ENCODE results near the gene BANK1. TPM values are rescaled to one million over a fixed set of nuclear protein-coding genes. Genes with fewer than 3 reads are reported as not detected.
"Not testable (repeated sequence)": the region's sequence is repeated elsewhere in the genome, so short reads cannot be mapped to it uniquely, and the experiment has no call there.

The BANK1 gene
- total and polyA plus RNA-seq, 8 donors: 0.31 to 24.3 (median 2.1) TPM; not detected in 1

GRCh38 chr4:101871962-101872676 is 81.6 kb downstream of the BANK1 start:
- 60 to 71% (median 63%) methylated on average over 2 of the region's 2 CpGs for WGBS, 5 donors

GRCh38 chr4:101885574-101885973 is 95.0 kb downstream of the BANK1 start:
- Histone ChIP-seq H3K27me3 (no peaks in the 10 kb centered on the region), H3K36me3 (no peaks in the 10 kb centered on the region), H3K27ac (no peak overlapping the region), H3K9me3 (no peaks in the 10 kb centered on the region), H3K4me3 (no peak overlapping the region), H3K4me1 (no peaks in the 10 kb centered on the region)
- DNase-seq: peak in 1 of 2 donors; percentile 63
- intact Hi-C loops (cut with DNase I; ENCODE audit: low total_unique reads): no loop called here
- WGBS, 5 donors: 11 to 60% (median 38%) methylated on average over 2 of the region's 2 CpGs
- TF ChIP-seq POLR2AphosphoS5 (IDR thresholded peaks at IDR 0.05): peak in 2 of 3 donors; percentile 64 to 78
- TF ChIP-seq CTCF (IDR thresholded peaks at IDR 0.05): no peak

More at GRCh38 chr4:101871962-101872676, 81.6 kb downstream of the BANK1 start:
- H3K36me3 ChIP-seq: no peaks in the 10 kb centered on the region
- no peaks in the 10 kb centered on the region for H3K9me3 ChIP-seq
- no peak overlapping the region for H3K4me3 ChIP-seq
- no peaks in the 10 kb centered on the region for H3K4me1 ChIP-seq
- DNase-seq: no peak
- intact Hi-C loops (cut with DNase I; ENCODE audit: low total_unique reads): no loop called here
- TF ChIP-seq POLR2AphosphoS5 (IDR thresholded peaks at IDR 0.05): no peak
- no peak for TF ChIP-seq CTCF (IDR thresholded peaks at IDR 0.05)
- no peak for TF ChIP-seq EP300 (IDR thresholded peaks at IDR 0.05)
- TF ChIP-seq POLR2A (IDR thresholded peaks at IDR 0.05): no peak
- H3K27ac ChIP-seq: no peak overlapping the region
- no peaks in the 10 kb centered on the region for H3K27me3 ChIP-seq

- no peak for TF ChIP-seq POLR2A (IDR thresholded peaks at IDR 0.05)
- TF ChIP-seq EP300 (IDR thresholded peaks at IDR 0.05): no peak
- TF ChIP-seq POLR2AphosphoS5 (IDR thresholded peaks at IDR 0.05): no peak
- no peak for TF ChIP-seq CTCF (IDR thresholded peaks at IDR 0.05)
- no peak for DNase-seq
- no peaks in the 10 kb centered on the region for H3K36me3 ChIP-seq
- H3K4me3 ChIP-seq: no peak overlapping the region
- no peak overlapping the region for H3K27ac ChIP-seq
- H3K27me3 ChIP-seq: no peaks in the 10 kb centered on the region
- intact Hi-C loops (cut with DNase I; ENCODE audit: low total_unique reads): no loop called here
- H3K9me3 ChIP-seq: peaks cover 0 to 8% (median 0%) of the 10 kb centered on the region in 4 donors
- WGBS, 5 donors: 75 to 88% (median 84%) methylated on average over 3 of the region's 3 CpGs
- H3K4me1 ChIP-seq: no peaks in the 10 kb centered on the region
Measured at GRCh38 chr4:101886826-101887225, 96.3 kb downstream of the BANK1 start.

- 83 to 87% (median 86%) methylated on average over 4 of the region's 4 CpGs for WGBS, 5 donors
- H3K4me1 ChIP-seq: no peaks in the 10 kb centered on the region
- H3K9me3 ChIP-seq: peaks cover 0 to 8% (median 0%) of the 10 kb centered on the region in 4 donors
- no peak for TF ChIP-seq EP300 (IDR thresholded peaks at IDR 0.05)
- no peak for TF ChIP-seq CTCF (IDR thresholded peaks at IDR 0.05)
- no peak for TF ChIP-seq POLR2A (IDR thresholded peaks at IDR 0.05)
- no peak for TF ChIP-seq POLR2AphosphoS5 (IDR thresholded peaks at IDR 0.05)
- H3K27me3 ChIP-seq: no peaks in the 10 kb centered on the region
- DNase-seq: no peak
- intact Hi-C loops (cut with DNase I; ENCODE audit: low total_unique reads): no loop called here
- no peaks in the 10 kb centered on the region for H3K36me3 ChIP-seq
- no peak overlapping the region for H3K4me3 ChIP-seq
- H3K27ac ChIP-seq: no peak overlapping the region
Measured at GRCh38 chr4:101888472-101888871, 97.9 kb downstream of the BANK1 start.

GRCh38 chr4:101905527-101905926 is 115.0 kb downstream of the BANK1 start:
- DNase-seq; H3K27ac ChIP-seq; H3K4me3 ChIP-seq; intact Hi-C loops (cut with DNase I; ENCODE audit: low total_unique reads); H3K4me1 ChIP-seq; H3K36me3 ChIP-seq; H3K27me3 ChIP-seq: not testable (repeated sequence)
- peaks cover 0 to 14% (median 7%) of the 10 kb centered on the region in 4 donors for H3K9me3 ChIP-seq
- 68 to 88% (median 83%) methylated on average over 5 of the region's 5 CpGs for WGBS, 5 donors

Data from stomach (tissue), 9 donors.